Keratinocyte (primary cell): ENCODE measurements around the gene ASB16. TPM values are rescaled to one million over a fixed set of nuclear protein-coding genes. Genes with fewer than 3 reads are reported as not detected.
A peak's percentile ranks its signal among the peaks of the same experiment; 100 is the strongest.

ENCODE experiments used
- DNase-seq: peaks from one replicate; pipeline ENCODE4 v3.0.0-alpha.2; 2011; ENCODE audit warnings: low read depth, missing footprints, low spot score
- FAIRE-seq: peaks from 2 replicates; lab custom pipeline; 2011; peaks lifted over from hg19 to GRCh38; lab: Jason Lieb, UNC
- H2AFZ ChIP-seq: 2 replicates; pipeline ENCODE4 v1.6.0; 2012; ENCODE audit warnings: low read length, control low read depth, inconsistent platforms; ENCODE audit not compliant: control insufficient read depth
- H3K27ac ChIP-seq: 2 replicates; pipeline ENCODE4 v1.5.1; 2011; ENCODE audit warnings: low read length; ENCODE audit not compliant: control insufficient read depth, insufficient read depth
- H3K27me3 ChIP-seq: 3 replicates; pipeline ENCODE4 v1.6.0; 2011; ENCODE audit warnings: low read length; ENCODE audit not compliant: control insufficient read depth, insufficient read depth; ENCODE audit errors: extremely low read depth
- H3K36me3 ChIP-seq, 2 experiments: 2 replicates in 1 of 2; 3 replicates in 1 of 2; pipeline ENCODE4 v1.5.1; 2011; ENCODE audit warnings: low read length in 2 of 2, mild to moderate bottlenecking in 1 of 2; ENCODE audit not compliant: control insufficient read depth in 2 of 2, insufficient read depth in 2 of 2; ENCODE audit errors: extremely low read depth in 1 of 2
- H3K4me1 ChIP-seq: 3 replicates; pipeline ENCODE4 v1.5.1; 2011; ENCODE audit warnings: low read length; ENCODE audit not compliant: control insufficient read depth, insufficient read depth; ENCODE audit errors: extremely low read depth
- H3K4me2 ChIP-seq: 3 replicates; pipeline ENCODE4 v1.6.0; 2011; ENCODE audit warnings: low read depth, low read length; ENCODE audit not compliant: control insufficient read depth, insufficient read depth; ENCODE audit errors: extremely low read depth
- H3K4me3 ChIP-seq, 3 experiments: fragments of 200-600 bp in 1 of 3; sonication (generic) in 1 of 3; 2 replicates in 2 of 3; 3 replicates in 1 of 3; pipeline ENCODE4 v1.5.1; 2011 to 2016; ENCODE audit warnings: low read length in 3 of 3, mild to moderate bottlenecking in 3 of 3, control low read depth in 2 of 3, inconsistent platforms in 1 of 3, low read depth in 1 of 3, mixed read lengths in 1 of 3, mixed run types in 1 of 3, moderate library complexity in 1 of 3; ENCODE audit not compliant: control insufficient read depth in 2 of 3, insufficient read depth in 2 of 3; ENCODE audit errors: extremely low read depth in 1 of 3
- H3K79me2 ChIP-seq: 2 replicates; pipeline ENCODE4 v1.6.0; 2012; ENCODE audit warnings: low read length; ENCODE audit not compliant: control insufficient read depth, insufficient read depth
- H3K9ac ChIP-seq: 3 replicates; pipeline ENCODE4 v1.6.0; 2011; ENCODE audit warnings: low read length; ENCODE audit not compliant: control insufficient read depth, insufficient read depth; ENCODE audit errors: extremely low read depth
- H3K9me1 ChIP-seq: 3 replicates; pipeline ENCODE4 v1.6.0; 2011; ENCODE audit warnings: low read length; ENCODE audit not compliant: control insufficient read depth, insufficient read depth; ENCODE audit errors: extremely low read depth
- H3K9me3 ChIP-seq: 2 replicates; pipeline ENCODE4 v1.5.1; 2012; ENCODE audit warnings: low read depth, low read length; ENCODE audit not compliant: control insufficient read depth
- H4K20me1 ChIP-seq: 3 replicates; pipeline ENCODE4 v1.6.0; 2011; ENCODE audit warnings: low read length; ENCODE audit not compliant: control insufficient read depth, insufficient read depth; ENCODE audit errors: extremely low read depth
- EZH2 ChIP-seq: IDR thresholded peaks from one replicate; pipeline ENCODE4 v1.6.1; 2012; ENCODE audit warnings: inconsistent platforms, mild to moderate bottlenecking, low read length, moderate library complexity
- dilution Hi-C: fragments of 300-500 bp; cut with MboI; formaldehyde crosslinking; loops from one replicate; pipeline ENCODE4 v1.7.0; 2020; ENCODE audit warnings: low sequenced_read_pairs; ENCODE audit not compliant: extremely low pct_ligation_motif_present
- polyA plus RNA-seq, 5 experiments: library from polyadenylated mRNA; depleted of rRNA in 3 of 5; stranded (reverse) in 3 of 5; stranded (forward) in 1 of 5; unstranded in 1 of 5; fragments of >200 nt; gene quantifications; 1 replicate in 1 of 5; 2 replicates in 3 of 5; 3 replicates in 1 of 5; pipeline versions ENCODE4 v1.2.1 to v1.2.3, GENCODE V29; 2011 to 2012; ENCODE audit warnings: missing spikeins in 2 of 5, low read depth in 1 of 5, low replicate concordance in 1 of 5
- TF ChIP-seq, protein P1 (sequence below), 3 experiments: IDR thresholded peaks in 1 of 3; conservative IDR thresholded peaks in 1 of 3; optimal IDR thresholded peaks in 1 of 3; 2 replicates in 2 of 3; 3 replicates in 1 of 3; pipeline versions ENCODE3 to v1.5.1; 2011; ENCODE audit warnings: low read length in 3 of 3, mild to moderate bottlenecking in 3 of 3, moderate library complexity in 2 of 3, control low read depth in 1 of 3, inconsistent platforms in 1 of 3; ENCODE audit not compliant: insufficient read depth in 2 of 3; ENCODE audit errors: extremely low read depth in 1 of 3

ASB16 gene
- polyA plus RNA-seq, 1 donor (not counting 4 experiments of a cell fraction or from before 2014, with no cell fraction given): not detected

DNA sequence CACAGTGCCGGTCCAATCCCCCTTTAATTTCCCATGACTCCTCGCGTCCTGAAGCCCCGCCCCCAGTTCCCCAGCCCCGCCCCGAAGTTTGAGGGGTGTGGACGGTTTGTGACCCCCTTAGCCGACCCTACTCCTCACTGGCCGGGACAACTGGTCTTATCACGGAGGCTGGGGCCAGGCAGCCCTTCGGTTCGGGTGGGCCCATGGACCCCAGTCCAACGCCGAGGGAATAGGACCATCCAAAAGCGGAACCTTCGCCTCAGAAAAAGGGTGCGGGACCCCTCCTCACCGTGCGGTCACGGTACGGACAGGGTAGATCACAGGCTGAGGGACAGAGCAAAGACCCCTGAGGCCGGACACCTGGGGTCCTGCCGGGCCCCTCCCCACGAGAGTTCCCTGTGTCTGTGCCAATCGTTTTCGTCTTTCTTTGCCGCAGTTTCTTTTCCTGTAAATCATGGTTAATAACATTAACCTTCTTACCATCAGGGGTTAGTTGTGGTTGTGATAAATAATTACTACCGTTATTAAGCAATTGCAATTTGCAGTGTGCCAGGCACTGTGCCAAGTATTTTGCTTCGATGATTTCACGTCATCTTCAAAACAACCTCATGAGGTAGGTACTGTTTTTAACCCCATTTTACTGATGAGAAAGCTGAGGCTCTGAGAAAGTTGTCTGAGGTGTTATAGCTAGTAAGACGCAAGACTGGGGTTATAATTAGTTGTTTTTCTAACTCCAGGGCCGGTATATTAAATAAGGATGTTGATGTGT, 16.8 kb downstream of the ASB16 start:
- peak overlapping the region; percentile 96 for H3K9ac ChIP-seq
- H3K9me1 ChIP-seq: no peaks in the 10 kb centered on the region
- H3K4me1 ChIP-seq: peaks cover 11% of the 10 kb centered on the region
- H3K4me3 ChIP-seq: peak overlapping the region; percentile 87 to 100 (median 91)
- dilution Hi-C loops: no loop called here
- no peak for FAIRE-seq
- H3K27ac ChIP-seq: peak overlapping the region; percentile 97
- peaks cover 15 to 17% of the 10 kb centered on the region in 2 experiments for H3K36me3 ChIP-seq
- H3K4me2 ChIP-seq: peak overlapping the region; percentile 90
- no peaks in the 10 kb centered on the region for H3K27me3 ChIP-seq
- DNase-seq: no peak
- H3K9me3 ChIP-seq: no peaks in the 10 kb centered on the region
- peaks cover 35% of the 10 kb centered on the region for H3K79me2 ChIP-seq
- TF ChIP-seq, protein P1, sequence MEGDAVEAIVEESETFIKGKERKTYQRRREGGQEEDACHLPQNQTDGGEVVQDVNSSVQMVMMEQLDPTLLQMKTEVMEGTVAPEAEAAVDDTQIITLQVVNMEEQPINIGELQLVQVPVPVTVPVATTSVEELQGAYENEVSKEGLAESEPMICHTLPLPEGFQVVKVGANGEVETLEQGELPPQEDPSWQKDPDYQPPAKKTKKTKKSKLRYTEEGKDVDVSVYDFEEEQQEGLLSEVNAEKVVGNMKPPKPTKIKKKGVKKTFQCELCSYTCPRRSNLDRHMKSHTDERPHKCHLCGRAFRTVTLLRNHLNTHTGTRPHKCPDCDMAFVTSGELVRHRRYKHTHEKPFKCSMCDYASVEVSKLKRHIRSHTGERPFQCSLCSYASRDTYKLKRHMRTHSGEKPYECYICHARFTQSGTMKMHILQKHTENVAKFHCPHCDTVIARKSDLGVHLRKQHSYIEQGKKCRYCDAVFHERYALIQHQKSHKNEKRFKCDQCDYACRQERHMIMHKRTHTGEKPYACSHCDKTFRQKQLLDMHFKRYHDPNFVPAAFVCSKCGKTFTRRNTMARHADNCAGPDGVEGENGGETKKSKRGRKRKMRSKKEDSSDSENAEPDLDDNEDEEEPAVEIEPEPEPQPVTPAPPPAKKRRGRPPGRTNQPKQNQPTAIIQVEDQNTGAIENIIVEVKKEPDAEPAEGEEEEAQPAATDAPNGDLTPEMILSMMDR (optimal IDR thresholded peaks at IDR 0.05 in 1 of 3, IDR thresholded peaks at IDR 0.05 in 1 of 3, conservative IDR thresholded peaks at IDR 0.05 in 1 of 3; ENCODE audit: extremely low read depth in 1 of 3, insufficient read depth in 2 of 3, low read length in 3 of 3): no peak
- no peak for TF ChIP-seq EZH2
- H4K20me1 ChIP-seq: no peaks in the 10 kb centered on the region
- peak overlapping the region; percentile 90 for H2AFZ ChIP-seq

DNA sequence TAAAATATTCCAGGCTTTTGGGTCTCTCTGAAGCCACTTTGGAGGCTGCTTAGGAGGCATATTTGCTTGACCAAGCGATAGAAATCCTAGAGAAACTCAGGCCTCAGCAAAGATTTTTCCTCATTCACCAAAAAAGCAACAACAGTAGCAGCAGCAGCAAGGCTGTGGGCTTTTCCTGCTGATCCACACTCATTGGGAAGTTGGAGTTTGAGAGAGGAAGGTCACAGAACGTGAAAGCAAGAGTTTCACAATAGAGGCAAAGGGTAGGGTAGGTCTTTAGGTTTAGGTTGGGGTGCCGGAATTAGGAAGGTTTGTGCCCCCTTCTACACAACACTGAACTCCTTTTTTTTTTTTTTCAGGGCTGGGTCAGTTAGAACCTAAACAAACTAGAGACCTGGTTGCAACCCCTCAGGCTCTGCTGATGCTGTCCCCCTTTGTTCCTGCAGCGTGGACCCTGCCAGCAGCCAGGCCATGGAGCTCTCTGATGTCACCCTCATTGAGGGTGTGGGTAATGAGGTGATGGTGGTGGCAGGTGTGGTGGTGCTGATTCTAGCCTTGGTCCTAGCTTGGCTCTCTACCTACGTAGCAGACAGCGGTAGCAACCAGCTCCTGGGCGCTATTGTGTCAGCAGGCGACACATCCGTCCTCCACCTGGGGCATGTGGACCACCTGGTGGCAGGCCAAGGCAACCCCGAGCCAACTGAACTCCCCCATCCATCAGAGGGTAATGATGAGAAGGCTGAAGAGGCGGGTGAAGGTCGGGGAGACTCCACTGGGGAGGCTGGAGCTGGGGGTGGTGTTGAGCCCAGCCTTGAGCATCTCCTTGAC, 18.3 kb downstream of the ASB16 start:
- Histone ChIP-seq H2AFZ (no peak overlapping the region), H3K4me3 (no peak overlapping the region), H3K9ac (no peak overlapping the region), H3K27ac (no peak overlapping the region), H3K79me2 (peaks cover 34% of the 10 kb centered on the region), H3K4me2 (no peak overlapping the region), H3K4me1 (peaks cover 11% of the 10 kb centered on the region), H3K9me1 (no peaks in the 10 kb centered on the region), H3K27me3 (no peaks in the 10 kb centered on the region), H3K9me3 (no peaks in the 10 kb centered on the region), H4K20me1 (no peaks in the 10 kb centered on the region), H3K36me3 (peaks cover 19 to 21% of the 10 kb centered on the region in 2 experiments)
- dilution Hi-C loops: no loop called here
- DNase-seq (no peak), FAIRE-seq (no peak)
- TF ChIP-seq, protein P1 (optimal IDR thresholded peaks at IDR 0.05 in 1 of 3, IDR thresholded peaks at IDR 0.05 in 1 of 3, conservative IDR thresholded peaks at IDR 0.05 in 1 of 3; ENCODE audit: extremely low read depth in 1 of 3, insufficient read depth in 2 of 3, low read length in 3 of 3): no peak
- TF ChIP-seq EZH2: no peak
